ENCODE results near the gene RETREG1. TPM values are rescaled to one million over a fixed set of nuclear protein-coding genes. Genes with fewer than 3 reads are reported as not detected.
"Not testable (repeated sequence)": the region's sequence is repeated elsewhere in the genome, so short reads cannot be mapped to it uniquely, and the experiment has no call there.

The RETREG1 gene
- total RNA-seq, 2 donors from 2014 or later: 29.4 to 30.2 TPM

DNA sequence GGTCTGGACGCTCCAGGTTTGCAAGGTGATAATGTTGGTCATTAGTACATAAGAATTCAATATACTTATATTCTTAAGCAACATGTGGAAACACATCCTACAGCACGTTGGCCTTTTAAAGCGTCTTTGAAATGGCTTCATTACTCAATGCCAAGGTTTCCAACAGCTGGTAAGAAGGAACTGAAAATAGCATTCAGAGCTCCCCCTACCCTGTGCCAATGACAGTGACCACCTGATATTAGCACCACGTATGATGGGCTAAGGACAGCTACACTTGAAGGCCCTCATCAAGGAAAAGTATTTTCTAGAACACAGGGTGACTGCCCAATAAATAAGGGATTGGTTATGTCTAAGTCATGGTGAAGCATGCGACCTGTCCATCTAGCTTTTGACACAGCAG is 161.1 kb downstream of the RETREG1 start:
- Mint-ChIP-seq H3K9me3 (no peaks in the 10 kb centered on the region), H3K4me3 (peak overlapping the region; percentile 12 to 71), H3K27me3 (ENCODE audit: low read depth) (no peaks in the 10 kb centered on the region), H3K36me3 (ENCODE audit: insufficient read depth in 2 of 2) (peaks cover 8 to 36% of the 10 kb centered on the region in 2 donors), H3K27ac (peak overlapping the region; percentile 90), H3K4me1 (ENCODE audit: low read depth) (peaks cover 50% of the 10 kb centered on the region)
- DNase-seq (no peak), ATAC-seq (replicated peaks in 1 of 2) (no peak)

DNA sequence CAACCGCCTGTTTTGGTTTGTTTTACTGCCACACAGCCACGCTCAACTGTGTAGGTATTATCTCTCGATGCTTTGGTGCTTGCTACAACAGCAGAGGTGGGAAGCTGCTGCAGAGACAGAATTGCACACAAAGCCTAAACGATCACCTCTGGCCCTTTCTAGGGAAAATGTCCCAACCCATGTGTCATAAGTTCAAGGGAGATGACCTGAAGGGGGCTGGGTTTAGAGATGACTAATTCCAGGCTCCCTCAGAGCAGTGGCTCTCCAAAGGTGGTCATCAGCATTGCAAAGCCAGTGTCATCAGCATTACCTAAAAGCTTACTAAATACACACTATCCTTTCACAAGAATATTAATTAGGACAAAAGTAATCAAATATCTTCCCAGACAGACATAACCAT is 162.1 kb downstream of the RETREG1 start:
- ATAC-seq (replicated peaks in 1 of 2) (no peak), DNase-seq (no peak)
- Mint-ChIP-seq H3K36me3 (ENCODE audit: insufficient read depth in 2 of 2) (peaks cover 8 to 41% of the 10 kb centered on the region in 2 donors), H3K27me3 (ENCODE audit: low read depth) (no peaks in the 10 kb centered on the region), H3K9me3 (no peaks in the 10 kb centered on the region), H3K4me3 (no peak overlapping the region), H3K4me1 (ENCODE audit: low read depth) (peaks cover 40% of the 10 kb centered on the region), H3K27ac (no peak overlapping the region)

DNA sequence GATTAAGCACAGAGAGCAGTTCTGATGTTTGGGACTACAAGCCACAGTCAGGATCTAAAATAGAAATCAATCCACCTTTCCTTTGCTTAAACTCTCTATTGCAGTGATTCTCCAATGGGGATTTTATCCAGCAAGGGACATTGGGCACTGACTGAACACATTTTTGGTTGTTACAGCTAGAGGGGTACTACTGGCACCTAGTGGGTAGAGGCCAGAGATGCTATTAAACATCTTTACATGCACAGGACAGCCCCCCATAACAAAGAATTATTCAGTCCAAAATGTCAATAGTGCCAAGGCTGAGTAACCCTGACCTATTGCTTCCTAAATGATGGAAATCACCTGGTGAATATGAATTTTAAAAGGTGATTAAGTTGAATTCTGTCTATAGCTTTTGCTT is 163.2 kb downstream of the RETREG1 start:
- Mint-ChIP-seq H3K4me3 (no peak overlapping the region), H3K36me3 (ENCODE audit: insufficient read depth in 2 of 2) (peaks cover 10 to 45% of the 10 kb centered on the region in 2 donors), H3K27me3 (ENCODE audit: low read depth) (no peaks in the 10 kb centered on the region), H3K27ac (no peak overlapping the region), H3K9me3 (no peaks in the 10 kb centered on the region), H3K4me1 (ENCODE audit: low read depth) (peaks cover 29% of the 10 kb centered on the region)
- ATAC-seq (replicated peaks in 1 of 2): no peak
- DNase-seq: no peak

DNA sequence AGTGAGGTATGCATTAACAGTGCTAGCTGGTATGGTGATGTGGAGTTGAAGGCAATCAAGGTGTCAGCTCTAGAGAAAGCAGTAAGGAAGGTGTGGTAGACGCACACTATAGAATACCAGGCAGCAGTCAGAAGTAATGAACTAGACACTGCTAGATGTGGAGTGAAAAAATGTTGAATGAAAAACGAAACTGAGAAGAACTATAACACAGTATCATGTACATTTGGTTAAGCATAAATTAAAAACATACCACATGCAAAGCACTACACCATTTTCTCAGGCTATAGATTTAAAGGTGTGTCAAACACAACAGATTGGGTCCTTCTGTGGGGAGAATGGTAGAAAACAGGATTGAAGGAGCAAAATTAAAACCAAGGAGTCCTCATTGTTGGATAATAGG is 166.6 kb downstream of the RETREG1 start:
- Mint-ChIP-seq H3K9me3 (no peaks in the 10 kb centered on the region), H3K4me1 (ENCODE audit: low read depth) (peaks cover 4% of the 10 kb centered on the region), H3K36me3 (ENCODE audit: insufficient read depth in 2 of 2) (peaks cover 7 to 42% of the 10 kb centered on the region in 2 donors), H3K27ac (no peak overlapping the region), H3K4me3 (no peak overlapping the region), H3K27me3 (ENCODE audit: low read depth) (no peaks in the 10 kb centered on the region)
- DNase-seq (no peak), ATAC-seq (replicated peaks in 1 of 2) (no peak)

DNA sequence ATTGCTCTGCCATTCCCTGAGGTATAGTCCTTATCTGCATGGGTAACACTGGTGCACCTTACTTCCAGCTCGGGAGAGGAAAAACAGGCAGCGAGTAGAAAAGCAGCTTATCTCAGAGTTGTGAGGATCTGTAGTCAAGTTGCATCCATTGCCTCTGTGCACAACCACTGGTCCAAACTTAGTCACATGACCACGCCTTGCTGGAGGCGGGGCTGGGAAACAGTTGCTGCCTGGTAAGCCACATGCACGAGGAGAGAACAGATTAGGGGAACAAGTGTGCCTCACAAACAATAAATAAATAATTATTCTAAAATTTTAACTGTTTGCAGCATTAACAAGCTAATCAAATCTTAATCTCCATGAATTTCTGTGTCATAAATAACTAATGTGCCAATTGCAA is 169.8 kb downstream of the RETREG1 start:
- peaks cover 5 to 31% of the 10 kb centered on the region in 2 donors for H3K36me3 Mint-ChIP-seq (ENCODE audit: insufficient read depth in 2 of 2)
- no peak for ATAC-seq (replicated peaks in 1 of 2)
- no peaks in the 10 kb centered on the region for H3K27me3 Mint-ChIP-seq (ENCODE audit: low read depth)
- no peaks in the 10 kb centered on the region for H3K4me1 Mint-ChIP-seq (ENCODE audit: low read depth)
- no peak overlapping the region for H3K27ac Mint-ChIP-seq
- no peak for DNase-seq
- no peak overlapping the region for H3K4me3 Mint-ChIP-seq
- no peaks in the 10 kb centered on the region for H3K9me3 Mint-ChIP-seq

DNA sequence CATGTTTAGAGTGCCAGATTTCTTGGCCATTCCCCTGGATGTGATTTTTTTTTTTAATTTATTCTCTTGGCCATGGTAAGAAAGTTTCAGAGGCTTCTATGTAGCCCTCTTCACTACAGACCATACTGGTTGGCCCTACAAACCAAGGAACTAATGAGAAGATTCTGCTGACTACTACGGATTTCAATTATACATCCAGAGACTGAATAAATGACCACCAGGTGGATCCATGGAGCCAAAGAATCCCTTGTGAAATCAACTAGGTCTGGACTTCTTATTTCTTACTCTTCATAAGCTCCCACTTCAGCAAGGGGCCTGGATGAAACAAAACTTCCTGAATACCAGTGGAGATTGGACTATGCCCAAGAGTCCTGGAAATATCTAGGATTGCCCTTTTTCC is 178.8 kb downstream of the RETREG1 start:
- H3K9me3 Mint-ChIP-seq: no peaks in the 10 kb centered on the region
- H3K36me3 Mint-ChIP-seq (ENCODE audit: insufficient read depth in 2 of 2): no peaks in the 10 kb centered on the region
- ATAC-seq (replicated peaks in 1 of 2) (no peak), DNase-seq (no peak)
- H3K4me3 Mint-ChIP-seq: no peak overlapping the region
- peaks cover 6% of the 10 kb centered on the region for H3K27me3 Mint-ChIP-seq (ENCODE audit: low read depth)
- H3K4me1 Mint-ChIP-seq (ENCODE audit: low read depth): no peaks in the 10 kb centered on the region
- H3K27ac Mint-ChIP-seq: no peak overlapping the region

DNA sequence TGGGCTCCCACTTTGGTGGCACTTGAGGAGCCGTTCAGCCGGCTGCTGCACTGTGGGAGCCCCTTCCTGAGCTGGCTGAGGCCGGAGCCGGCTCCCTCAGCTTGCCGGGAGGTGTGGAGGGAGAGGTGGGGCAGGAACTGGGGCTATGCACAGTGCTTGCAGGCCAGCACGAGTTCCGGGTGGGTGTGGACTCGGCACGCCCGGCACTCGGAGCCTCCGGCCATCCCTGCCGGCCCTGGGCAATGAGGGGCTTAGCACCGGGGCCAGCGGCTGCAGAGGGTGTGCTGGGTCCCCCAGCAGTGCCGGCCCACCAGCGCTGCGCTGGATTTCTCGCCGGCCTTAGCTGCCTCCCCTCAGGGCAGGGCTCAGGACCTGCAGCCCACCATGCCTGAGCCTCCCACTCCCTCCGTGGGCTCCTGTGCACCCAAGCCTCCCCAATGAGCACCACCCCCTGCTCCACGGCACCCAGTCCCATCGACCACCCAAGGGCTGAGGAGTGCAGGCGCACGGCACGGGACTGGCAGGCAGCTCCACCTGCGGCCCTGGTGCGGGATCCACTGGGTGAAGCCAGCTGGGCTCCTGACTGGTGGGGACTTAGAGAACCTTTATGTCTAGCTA is 180.6 kb downstream of the RETREG1 start:
- DNase-seq; H3K27ac Mint-ChIP-seq; H3K4me3 Mint-ChIP-seq; H3K27me3 Mint-ChIP-seq (ENCODE audit: low read depth); ATAC-seq (replicated peaks in 1 of 2); H3K9me3 Mint-ChIP-seq; H3K36me3 Mint-ChIP-seq (ENCODE audit: insufficient read depth in 2 of 2); H3K4me1 Mint-ChIP-seq (ENCODE audit: low read depth): not testable (repeated sequence)

DNA sequence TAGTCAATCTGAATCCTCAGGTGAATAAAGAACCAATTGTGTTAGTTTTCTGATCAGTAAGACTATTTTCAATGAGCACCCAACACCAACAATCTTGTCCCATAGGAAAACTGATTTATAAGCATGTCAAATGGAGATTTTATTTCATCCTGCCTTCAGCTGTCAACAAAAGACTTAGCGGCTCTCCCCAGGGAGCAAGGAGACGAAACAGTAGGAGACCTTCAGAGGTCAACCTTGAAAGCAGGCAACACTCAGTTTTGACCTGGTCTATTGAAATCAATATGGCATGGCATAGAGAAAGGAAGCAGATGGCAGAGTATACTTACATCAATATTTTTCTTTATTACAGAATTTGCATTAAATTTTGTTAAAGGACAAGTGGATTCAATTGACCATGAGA is 185.3 kb downstream of the RETREG1 start:
- no peak for ATAC-seq (replicated peaks in 1 of 2)
- Mint-ChIP-seq H3K9me3 (no peaks in the 10 kb centered on the region), H3K4me3 (no peak overlapping the region), H3K27ac (no peak overlapping the region), H3K4me1 (ENCODE audit: low read depth) (no peaks in the 10 kb centered on the region), H3K27me3 (ENCODE audit: low read depth) (peaks cover 12% of the 10 kb centered on the region), H3K36me3 (ENCODE audit: insufficient read depth in 2 of 2) (no peaks in the 10 kb centered on the region)
- DNase-seq: no peak

DNA sequence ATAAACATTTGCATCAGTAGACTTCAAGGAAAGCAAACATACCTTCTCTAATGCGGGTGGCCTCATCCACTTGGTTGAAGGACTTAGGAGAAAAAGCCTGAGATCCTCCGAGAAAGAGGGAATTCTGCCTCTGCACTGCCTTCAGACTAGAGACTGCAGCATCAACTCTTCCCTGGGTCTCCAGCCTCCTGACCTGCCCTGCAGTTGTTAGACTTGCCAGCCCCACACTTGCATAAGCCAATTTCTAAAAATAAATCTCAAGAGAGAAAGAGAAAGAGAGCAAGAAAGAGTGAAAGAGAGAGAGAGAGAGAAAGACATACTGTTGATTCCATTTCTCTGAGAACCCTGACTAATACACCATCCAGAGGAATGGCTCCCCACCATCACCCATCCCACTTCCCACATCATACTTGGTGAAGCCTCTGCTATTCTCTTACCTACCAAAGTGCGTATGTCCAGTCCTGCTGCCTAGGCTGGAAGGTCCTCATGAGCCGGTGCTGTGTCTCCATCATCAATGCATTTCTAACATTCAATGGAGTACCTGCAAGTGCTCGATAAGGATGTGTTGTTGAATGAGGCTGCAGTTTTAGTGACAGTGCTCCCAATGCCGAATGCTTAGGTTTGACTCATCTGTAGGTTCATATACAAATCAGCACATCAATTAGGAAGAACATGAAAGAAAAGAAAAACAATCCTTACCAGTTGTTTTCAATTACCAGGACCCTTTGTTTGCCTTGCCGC is 186.3 kb downstream of the RETREG1 start:
- no peaks in the 10 kb centered on the region for H3K9me3 Mint-ChIP-seq
- H3K27ac Mint-ChIP-seq: no peak overlapping the region
- DNase-seq (no peak), ATAC-seq (replicated peaks in 1 of 2) (no peak)
- H3K4me3 Mint-ChIP-seq: no peak overlapping the region
- no peaks in the 10 kb centered on the region for H3K36me3 Mint-ChIP-seq (ENCODE audit: insufficient read depth in 2 of 2)
- H3K27me3 Mint-ChIP-seq (ENCODE audit: low read depth): peaks cover 12% of the 10 kb centered on the region
- H3K4me1 Mint-ChIP-seq (ENCODE audit: low read depth): no peaks in the 10 kb centered on the region

DNA sequence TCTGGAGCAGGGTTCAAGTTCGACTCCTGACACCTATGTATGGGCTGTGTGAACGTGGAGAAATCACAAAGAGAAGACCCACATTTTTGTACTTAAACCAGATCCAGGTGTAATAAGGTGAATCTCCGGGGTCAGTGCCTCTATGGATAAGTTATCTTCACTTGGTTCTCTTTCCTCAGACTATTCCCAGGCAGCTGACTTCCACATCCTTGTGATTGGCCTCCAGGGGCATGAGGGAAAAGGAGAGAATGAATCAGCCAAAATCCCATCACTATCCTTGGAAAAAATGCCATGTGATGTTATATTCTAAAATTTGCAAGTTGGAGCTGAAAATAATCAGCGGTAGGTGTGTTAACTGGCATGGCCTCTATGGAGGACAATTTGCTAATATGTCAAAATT is 188.4 kb downstream of the RETREG1 start:
- no peaks in the 10 kb centered on the region for H3K4me1 Mint-ChIP-seq (ENCODE audit: low read depth)
- no peak overlapping the region for H3K27ac Mint-ChIP-seq
- DNase-seq (no peak), ATAC-seq (replicated peaks in 1 of 2) (no peak)
- H3K4me3 Mint-ChIP-seq: no peak overlapping the region
- H3K9me3 Mint-ChIP-seq: no peaks in the 10 kb centered on the region
- peaks cover 5% of the 10 kb centered on the region for H3K27me3 Mint-ChIP-seq (ENCODE audit: low read depth)
- no peaks in the 10 kb centered on the region for H3K36me3 Mint-ChIP-seq (ENCODE audit: insufficient read depth in 2 of 2)

DNA sequence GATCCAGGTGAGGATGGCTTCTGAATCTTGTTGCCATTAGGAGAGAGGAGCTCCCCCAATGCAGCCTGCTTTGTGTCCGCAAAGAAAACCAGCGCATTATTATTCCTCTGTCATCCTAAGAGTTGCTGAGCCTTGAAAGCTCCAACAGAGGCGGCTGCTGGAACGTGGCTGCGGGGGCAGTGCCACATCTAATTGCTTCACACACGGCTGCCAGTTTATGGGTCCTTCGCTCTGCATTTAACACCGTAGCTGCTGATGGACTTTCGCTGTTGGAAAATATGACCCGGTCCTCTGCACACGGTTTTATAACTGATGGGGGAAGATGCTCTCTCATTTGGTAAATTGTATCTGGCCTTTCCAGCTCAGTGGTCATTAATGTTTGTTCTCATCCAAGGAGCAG is 189.2 kb downstream of the RETREG1 start:
- Mint-ChIP-seq H3K4me1 (ENCODE audit: low read depth) (no peaks in the 10 kb centered on the region), H3K27me3 (ENCODE audit: low read depth) (peaks cover 13% of the 10 kb centered on the region)

More for the DNA sequence above, 189.2 kb downstream of the RETREG1 start:
- Mint-ChIP-seq H3K27ac (no peak overlapping the region), H3K4me3 (no peak overlapping the region), H3K36me3 (ENCODE audit: insufficient read depth in 2 of 2) (no peaks in the 10 kb centered on the region), H3K9me3 (no peaks in the 10 kb centered on the region)
- DNase-seq (no peak), ATAC-seq (replicated peaks in 1 of 2) (no peak)

Measured in activated T-cell treated with anti-CD3 and anti-CD28 coated beads, Interleukin-2, amount 50 U/mL, for 72 hours (primary cell).